ENCODE measurements around the gene ABCA13.

DNA sequence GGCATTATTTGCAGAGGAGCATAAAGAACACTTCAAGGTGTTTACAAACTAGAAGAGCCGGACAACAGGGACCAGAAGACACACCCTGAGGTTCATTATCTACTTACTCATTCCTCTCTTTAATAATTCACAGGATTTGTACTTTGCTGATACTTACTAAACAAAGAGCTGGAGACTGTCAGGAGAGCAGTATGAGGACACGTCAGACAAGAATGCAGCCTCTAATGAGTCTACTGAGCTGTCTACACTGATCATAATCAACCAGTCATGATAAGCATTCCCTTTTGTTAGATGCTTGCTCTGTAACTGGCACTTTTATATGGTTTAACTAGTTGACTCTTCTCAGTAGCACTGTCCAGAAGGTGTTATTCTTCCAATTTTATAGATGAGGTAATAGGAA, 509.7 kb downstream of the ABCA13 start:
- TF ChIP-seq EZH2 (IDR thresholded peaks at IDR 0.05; ENCODE audit: insufficient read depth, poor library complexity, severe bottlenecking) (no peak), EZH2phosphoT487 (IDR thresholded peaks at IDR 0.05; ENCODE audit: insufficient read depth, low read depth) (no peak)

All from GM23248 (cell line).